ENCODE measurements around the gene TTLL12. TPM values are rescaled to one million over a fixed set of nuclear protein-coding genes. Genes with fewer than 3 reads are reported as not detected.

The TTLL12 gene
- total RNA-seq, 2 experiments from 2014 or later = 104 to 106 TPM

- no peaks in the 10 kb centered on the region for H3K4me1 Mint-ChIP-seq
- peaks cover 34% of the 10 kb centered on the region for H3K36me3 Mint-ChIP-seq
- no peaks in the 10 kb centered on the region for H3K9me3 Mint-ChIP-seq
- H3K27me3 Mint-ChIP-seq = no peaks in the 10 kb centered on the region
- no peak overlapping the region for H3K27ac Mint-ChIP-seq
- no peak for DNase-seq
- no peak overlapping the region for H3K4me3 Mint-ChIP-seq
Measured at GRCh38 chr22:43174941-43175531, 11.9 kb downstream of the TTLL12 start.

GRCh38 chr22:43173976-43174720 lies 12.8 kb downstream of the TTLL12 start:
- no peak for DNase-seq
- H3K27me3 Mint-ChIP-seq = no peaks in the 10 kb centered on the region
- no peak overlapping the region for H3K4me3 Mint-ChIP-seq
- peaks cover 27% of the 10 kb centered on the region for H3K36me3 Mint-ChIP-seq
- no peak overlapping the region for H3K27ac Mint-ChIP-seq
- H3K9me3 Mint-ChIP-seq = no peaks in the 10 kb centered on the region
- H3K4me1 Mint-ChIP-seq = no peaks in the 10 kb centered on the region

GRCh38 chr22:43173566-43173965 lies 13.4 kb downstream of the TTLL12 start:
- DNase-seq = no peak
- Mint-ChIP-seq H3K36me3 (peaks cover 21% of the 10 kb centered on the region), H3K4me3 (no peak overlapping the region), H3K4me1 (no peaks in the 10 kb centered on the region), H3K9me3 (no peaks in the 10 kb centered on the region), H3K27ac (no peak overlapping the region), H3K27me3 (no peaks in the 10 kb centered on the region)

GRCh38 chr22:43172191-43172590 lies 14.7 kb downstream of the TTLL12 start:
- Mint-ChIP-seq H3K4me3 (no peak overlapping the region), H3K27ac (no peak overlapping the region), H3K36me3 (peaks cover 16% of the 10 kb centered on the region), H3K9me3 (no peaks in the 10 kb centered on the region), H3K4me1 (no peaks in the 10 kb centered on the region), H3K27me3 (no peaks in the 10 kb centered on the region)
- DNase-seq = no peak

- Mint-ChIP-seq H3K4me1 (no peaks in the 10 kb centered on the region), H3K27me3 (no peaks in the 10 kb centered on the region), H3K27ac (no peak overlapping the region), H3K36me3 (peaks cover 16% of the 10 kb centered on the region), H3K9me3 (no peaks in the 10 kb centered on the region), H3K4me3 (no peak overlapping the region)
- DNase-seq = no peak
Measured at GRCh38 chr22:43171607-43172006, 15.3 kb downstream of the TTLL12 start.

- H3K9me3 Mint-ChIP-seq = no peaks in the 10 kb centered on the region
- no peak overlapping the region for H3K4me3 Mint-ChIP-seq
- H3K27ac Mint-ChIP-seq = no peak overlapping the region
- peaks cover 15% of the 10 kb centered on the region for H3K36me3 Mint-ChIP-seq
- no peaks in the 10 kb centered on the region for H3K27me3 Mint-ChIP-seq
- no peak for DNase-seq
- no peaks in the 10 kb centered on the region for H3K4me1 Mint-ChIP-seq
Measured at GRCh38 chr22:43171019-43171491, 15.9 kb downstream of the TTLL12 start.

- no peaks in the 10 kb centered on the region for H3K27me3 Mint-ChIP-seq
- H3K4me1 Mint-ChIP-seq = no peaks in the 10 kb centered on the region
- no peaks in the 10 kb centered on the region for H3K9me3 Mint-ChIP-seq
- H3K27ac Mint-ChIP-seq = no peak overlapping the region
- no peak for DNase-seq
- H3K36me3 Mint-ChIP-seq = peaks cover 11% of the 10 kb centered on the region
- no peak overlapping the region for H3K4me3 Mint-ChIP-seq
Measured at GRCh38 chr22:43170131-43170480, 16.8 kb downstream of the TTLL12 start.

- no peaks in the 10 kb centered on the region for H3K4me1 Mint-ChIP-seq
- H3K27ac Mint-ChIP-seq = no peak overlapping the region
- H3K27me3 Mint-ChIP-seq = no peaks in the 10 kb centered on the region
- DNase-seq = no peak
- no peaks in the 10 kb centered on the region for H3K9me3 Mint-ChIP-seq
- H3K4me3 Mint-ChIP-seq = no peak overlapping the region
- peaks cover 11% of the 10 kb centered on the region for H3K36me3 Mint-ChIP-seq
Measured at GRCh38 chr22:43169310-43170130, 17.4 kb downstream of the TTLL12 start.

- Mint-ChIP-seq H3K27me3 (no peaks in the 10 kb centered on the region), H3K27ac (no peak overlapping the region), H3K4me1 (no peaks in the 10 kb centered on the region), H3K36me3 (peaks cover 11% of the 10 kb centered on the region), H3K9me3 (no peaks in the 10 kb centered on the region), H3K4me3 (no peak overlapping the region)
- DNase-seq = no peak
Measured at GRCh38 chr22:43168471-43169309, 18.2 kb downstream of the TTLL12 start.

- H3K4me3 Mint-ChIP-seq = no peak overlapping the region
- DNase-seq = no peak
- no peak overlapping the region for H3K27ac Mint-ChIP-seq
- H3K36me3 Mint-ChIP-seq = peaks cover 8% of the 10 kb centered on the region
- no peaks in the 10 kb centered on the region for H3K27me3 Mint-ChIP-seq
- no peaks in the 10 kb centered on the region for H3K4me1 Mint-ChIP-seq
- no peaks in the 10 kb centered on the region for H3K9me3 Mint-ChIP-seq
Measured at GRCh38 chr22:43167001-43167589, 19.8 kb downstream of the TTLL12 start.

GRCh38 chr22:43166132-43166930 lies 20.6 kb downstream of the TTLL12 start:
- no peak overlapping the region for H3K27ac Mint-ChIP-seq
- no peaks in the 10 kb centered on the region for H3K27me3 Mint-ChIP-seq
- H3K4me1 Mint-ChIP-seq = no peaks in the 10 kb centered on the region
- no peak overlapping the region for H3K4me3 Mint-ChIP-seq
- DNase-seq = no peak
- no peaks in the 10 kb centered on the region for H3K9me3 Mint-ChIP-seq
- H3K36me3 Mint-ChIP-seq = peaks cover 8% of the 10 kb centered on the region

GRCh38 chr22:43164636-43165035 lies 22.3 kb downstream of the TTLL12 start:
- DNase-seq = no peak
- no peaks in the 10 kb centered on the region for H3K9me3 Mint-ChIP-seq
- H3K4me1 Mint-ChIP-seq = no peaks in the 10 kb centered on the region
- peaks cover 5% of the 10 kb centered on the region for H3K36me3 Mint-ChIP-seq
- no peak overlapping the region for H3K4me3 Mint-ChIP-seq
- H3K27me3 Mint-ChIP-seq = no peaks in the 10 kb centered on the region
- H3K27ac Mint-ChIP-seq = no peak overlapping the region

- peaks cover 7% of the 10 kb centered on the region for H3K36me3 Mint-ChIP-seq
- no peaks in the 10 kb centered on the region for H3K27me3 Mint-ChIP-seq
- no peak for DNase-seq
- H3K4me1 Mint-ChIP-seq = no peaks in the 10 kb centered on the region
- H3K4me3 Mint-ChIP-seq = no peak overlapping the region
- H3K27ac Mint-ChIP-seq = no peak overlapping the region
- no peaks in the 10 kb centered on the region for H3K9me3 Mint-ChIP-seq
Measured at GRCh38 chr22:43163241-43163795, 23.6 kb downstream of the TTLL12 start.
